GM19239 (cell line): Measurements from ENCODE around the gene SLC16A10.
A peak's percentile ranks its signal among the peaks of the same experiment; 100 is the strongest.
"Not testable (repeated sequence)": the region's sequence is repeated elsewhere in the genome, so short reads cannot be mapped to it uniquely, and the experiment has no call there.

ENCODE experiments used
- DNase-seq: peaks from one replicate; pipeline ENCODE4 v3.0.0; 2011; ENCODE audit warnings: low spot score; ENCODE audit not compliant: insufficient read length
- FAIRE-seq: peaks from 2 replicates; lab custom pipeline; 2011; peaks lifted over from hg19 to GRCh38; lab: Jason Lieb, UNC

The SLC16A10 gene

DNA sequence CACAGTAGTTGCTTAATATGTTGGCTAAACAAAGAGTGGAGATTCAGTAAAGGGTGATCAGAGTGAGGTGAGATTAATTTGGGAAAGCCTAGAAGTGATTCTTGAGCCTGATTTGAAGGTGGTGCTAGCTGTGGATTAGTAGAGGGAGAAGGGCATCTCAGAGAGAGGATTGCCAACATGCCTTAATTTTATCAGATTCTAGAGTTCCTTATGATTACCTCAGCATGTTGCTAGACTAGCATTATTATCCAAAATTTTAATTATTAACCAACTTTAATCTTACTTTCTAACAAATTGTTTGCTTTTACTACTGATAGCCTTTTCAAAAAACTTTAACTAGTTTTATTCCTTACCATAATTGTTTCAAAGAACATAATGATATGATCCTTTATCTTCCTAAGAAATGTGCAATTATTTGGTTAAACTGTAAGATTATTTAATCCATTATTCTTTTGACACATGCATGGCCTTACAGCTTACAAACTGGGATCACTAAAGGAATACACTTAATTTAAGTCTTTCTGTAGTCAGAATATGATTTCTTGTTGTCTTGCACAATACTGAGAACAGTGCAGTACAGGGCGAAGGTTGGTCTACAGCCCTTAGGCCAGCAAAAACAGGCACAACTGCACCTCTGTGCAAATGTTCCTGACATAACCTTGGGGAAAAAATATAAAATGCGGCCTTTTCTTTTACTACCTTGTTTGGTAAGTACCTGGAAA is 88.9 kb downstream of the SLC16A10 start:
- DNase-seq (no peak), FAIRE-seq (no peak)

DNA sequence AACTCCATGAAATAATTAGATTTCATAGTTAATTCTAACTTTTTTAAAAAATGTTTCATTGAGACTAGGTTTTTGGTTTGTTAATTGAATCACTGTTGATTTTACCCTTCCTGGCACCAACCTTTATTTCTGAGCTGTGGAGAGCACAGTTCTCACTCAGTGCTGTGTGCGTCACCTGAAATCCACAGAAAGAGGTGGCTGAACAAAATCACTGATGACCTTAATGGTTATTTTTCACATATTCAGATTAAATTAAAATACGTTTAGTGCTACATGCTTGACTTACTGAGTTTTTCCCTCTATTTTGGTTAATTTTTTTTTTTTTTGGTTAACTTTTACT is 89.4 kb downstream of the SLC16A10 start:
- DNase-seq: no peak
- FAIRE-seq: no peak

DNA sequence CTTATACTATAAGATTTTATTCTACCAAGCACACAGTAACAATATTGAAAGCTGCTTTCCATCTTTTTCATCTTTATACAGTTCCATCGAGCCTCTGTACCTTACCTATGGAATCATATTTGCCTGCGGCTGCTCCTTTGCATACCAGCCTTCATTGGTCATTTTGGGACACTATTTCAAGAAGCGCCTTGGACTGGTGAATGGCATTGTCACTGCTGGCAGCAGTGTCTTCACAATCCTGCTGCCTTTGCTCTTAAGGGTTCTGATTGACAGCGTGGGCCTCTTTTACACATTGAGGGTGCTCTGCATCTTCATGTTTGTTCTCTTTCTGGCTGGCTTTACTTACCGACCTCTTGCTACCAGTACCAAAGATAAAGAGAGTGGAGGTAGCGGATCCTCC is 89.8 kb downstream of the SLC16A10 start:
- FAIRE-seq: no peak
- no peak for DNase-seq

DNA sequence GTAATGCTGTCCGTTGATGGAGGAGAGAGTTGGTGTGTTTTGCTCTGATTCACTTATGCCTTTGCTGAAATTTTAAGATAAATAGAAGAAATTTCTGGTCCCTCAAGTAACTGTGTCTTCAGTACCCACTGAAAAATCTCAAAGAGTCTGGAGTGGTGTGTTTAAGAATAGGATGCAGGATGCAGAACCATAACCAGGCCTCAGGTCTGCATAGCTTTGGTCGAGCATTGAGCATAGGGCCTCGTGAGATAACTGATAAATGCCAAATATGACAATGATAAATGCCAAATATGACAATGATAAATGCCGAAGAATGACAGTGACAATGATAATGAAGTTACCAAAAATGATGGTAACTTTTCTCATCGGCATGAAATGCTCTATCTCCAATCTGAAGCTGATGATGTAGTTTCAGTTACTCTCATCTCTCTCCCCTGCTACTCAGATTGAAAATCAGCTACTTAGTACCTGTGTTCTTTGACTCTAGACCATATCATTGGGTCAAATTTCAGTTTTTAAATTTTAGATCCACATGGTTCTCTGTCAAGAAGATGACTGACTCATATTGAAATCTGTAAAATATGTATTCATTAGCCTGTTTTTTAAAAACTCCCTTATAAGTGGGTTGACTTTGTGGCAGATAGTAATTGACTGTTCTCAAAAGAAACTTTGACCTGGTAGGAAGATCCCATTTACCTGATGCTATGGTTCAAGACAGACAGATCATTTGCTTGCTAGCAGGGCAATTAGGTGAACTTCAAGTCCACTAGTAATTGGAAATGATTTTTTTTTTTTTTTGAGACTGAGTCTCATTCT is 96.6 kb downstream of the SLC16A10 start:
- DNase-seq (no peak), FAIRE-seq (no peak)

DNA sequence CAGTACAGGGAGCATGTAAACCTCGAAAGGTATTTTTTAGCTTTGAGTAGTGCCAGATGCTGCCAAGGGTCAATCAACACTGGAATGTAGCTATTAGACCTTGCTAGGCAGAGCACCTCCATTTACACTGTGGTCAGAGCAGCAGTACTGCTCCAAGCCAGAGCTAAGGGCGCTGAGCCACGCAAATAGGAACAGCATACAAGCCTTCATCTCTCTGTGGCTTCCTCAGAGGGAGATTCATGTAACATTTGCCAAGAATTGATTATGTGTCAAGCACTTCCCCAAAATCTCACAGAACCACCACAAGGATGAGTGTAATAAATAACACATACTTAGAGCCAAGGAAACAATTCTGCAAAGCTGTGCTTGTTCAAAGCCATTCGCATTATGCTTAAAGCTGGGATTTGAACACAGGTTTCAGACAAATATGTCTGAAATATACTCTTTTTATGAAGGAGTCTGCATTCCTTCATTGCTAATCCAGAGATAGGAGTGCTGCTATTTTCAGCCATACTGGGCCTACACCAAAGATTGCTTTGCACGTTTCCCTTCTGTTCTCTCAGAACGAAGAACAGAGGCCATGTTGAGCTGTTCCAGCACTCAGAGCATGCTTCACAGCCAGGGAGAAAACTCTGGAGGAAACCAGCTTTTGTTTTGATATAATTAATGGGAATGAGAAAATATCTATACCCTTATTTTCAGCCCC is 97.7 kb downstream of the SLC16A10 start:
- FAIRE-seq (peak; percentile 26), DNase-seq (no peak)

DNA sequence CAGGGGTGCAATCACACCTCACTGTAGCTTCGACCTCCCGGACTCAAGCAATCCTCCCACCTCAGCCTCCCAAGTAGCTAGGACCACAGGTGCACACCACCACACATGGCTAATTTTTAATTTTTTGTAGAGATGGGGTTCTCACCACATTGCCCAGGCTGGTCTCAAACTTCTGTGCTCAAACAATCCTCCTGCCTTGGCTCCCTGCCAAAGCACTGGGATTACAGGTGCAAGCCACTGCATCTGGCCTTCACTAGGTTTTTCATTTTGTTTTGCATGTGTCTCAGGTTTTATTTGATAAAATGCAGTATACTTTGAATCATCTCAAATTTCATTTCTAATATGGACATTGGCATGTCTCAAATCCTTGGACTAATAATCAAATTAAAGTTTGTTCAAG is 98.7 kb downstream of the SLC16A10 start:
- FAIRE-seq (no peak), DNase-seq (no peak)

DNA sequence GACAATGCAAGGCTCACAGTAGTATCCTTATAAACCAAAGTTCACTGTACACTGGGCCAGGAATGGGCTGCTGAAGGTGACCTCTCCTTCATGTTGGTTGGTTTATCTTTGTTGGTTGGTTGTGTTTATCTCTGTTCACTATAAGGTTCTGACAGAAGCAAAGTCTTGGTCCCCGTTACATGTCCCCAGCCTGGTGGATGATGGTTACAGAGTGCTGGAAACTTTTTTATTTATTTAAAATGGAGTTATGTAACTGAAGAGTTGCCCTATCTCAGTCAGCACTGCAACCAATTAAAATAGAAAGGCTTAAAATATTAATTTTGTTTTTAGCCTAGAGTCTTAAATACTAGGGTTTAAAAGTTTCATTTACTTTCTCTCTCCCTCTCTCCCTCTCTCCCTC is 100.6 kb downstream of the SLC16A10 start:
- no peak for DNase-seq
- FAIRE-seq: no peak

DNA sequence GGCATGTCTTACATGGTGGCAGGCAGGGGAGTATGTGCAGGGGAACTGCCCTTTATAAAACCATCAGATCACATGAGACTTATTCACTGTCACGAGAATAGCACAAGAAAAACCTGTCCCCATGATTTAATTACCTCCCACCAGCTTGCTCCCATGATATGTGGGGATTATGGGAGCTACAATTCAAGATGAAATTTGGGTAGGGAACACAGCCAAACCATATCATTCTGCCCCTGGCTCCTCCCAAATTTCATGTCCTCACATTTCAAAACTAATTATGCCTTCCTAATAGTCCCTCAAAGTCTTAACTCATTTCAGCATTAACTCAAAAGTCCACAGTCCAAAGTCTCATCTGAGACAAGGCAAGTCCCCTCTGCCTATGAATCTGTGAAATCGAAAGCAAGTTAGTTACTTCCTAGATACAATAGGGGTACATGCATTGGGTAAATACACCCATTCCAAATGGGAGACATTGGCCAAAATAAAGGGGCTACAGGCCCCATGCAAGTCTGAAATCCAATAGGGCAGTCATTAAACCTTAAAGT is 102.4 kb downstream of the SLC16A10 start:
- DNase-seq, FAIRE-seq: not testable (repeated sequence)

DNA sequence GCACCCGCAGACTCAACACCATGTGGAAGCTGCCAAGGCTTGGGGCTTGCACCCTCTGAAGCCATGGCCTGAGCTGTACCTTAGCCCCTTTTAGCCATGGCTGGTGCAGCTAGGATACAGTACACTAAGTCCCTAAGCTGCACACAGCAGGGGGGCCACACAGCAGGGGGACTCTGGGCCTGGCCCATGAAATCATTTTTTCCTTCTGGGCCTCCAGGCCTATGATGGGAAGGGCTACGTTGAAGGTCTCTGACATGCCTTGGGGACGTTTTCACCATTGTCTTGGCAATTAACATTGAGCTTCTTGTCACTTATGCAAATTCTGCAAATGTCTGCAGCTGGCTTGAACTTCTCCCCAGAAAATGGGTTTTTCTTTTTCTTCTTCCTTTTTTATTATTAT is 103.3 kb downstream of the SLC16A10 start:
- FAIRE-seq (no peak), DNase-seq (no peak)

DNA sequence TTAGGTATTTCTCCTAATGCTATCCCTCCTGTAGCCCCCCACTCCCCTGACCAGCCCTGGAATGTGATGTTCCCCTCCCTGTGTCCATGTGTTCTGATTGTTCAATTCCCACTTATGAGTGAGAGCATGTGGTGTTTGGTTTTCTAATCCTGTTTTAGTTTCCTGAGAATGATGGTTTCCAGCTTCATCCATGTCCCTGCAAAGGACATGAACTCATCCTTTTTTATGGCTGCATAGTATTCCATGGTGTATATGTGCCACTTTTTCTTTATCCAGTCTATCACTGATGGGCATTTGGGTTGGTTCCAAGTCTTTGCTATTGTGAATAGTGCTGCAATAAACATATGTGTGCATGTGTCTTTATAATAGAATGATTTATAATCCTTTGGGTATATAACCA is 103.8 kb downstream of the SLC16A10 start:
- FAIRE-seq, DNase-seq: not testable (repeated sequence)

DNA sequence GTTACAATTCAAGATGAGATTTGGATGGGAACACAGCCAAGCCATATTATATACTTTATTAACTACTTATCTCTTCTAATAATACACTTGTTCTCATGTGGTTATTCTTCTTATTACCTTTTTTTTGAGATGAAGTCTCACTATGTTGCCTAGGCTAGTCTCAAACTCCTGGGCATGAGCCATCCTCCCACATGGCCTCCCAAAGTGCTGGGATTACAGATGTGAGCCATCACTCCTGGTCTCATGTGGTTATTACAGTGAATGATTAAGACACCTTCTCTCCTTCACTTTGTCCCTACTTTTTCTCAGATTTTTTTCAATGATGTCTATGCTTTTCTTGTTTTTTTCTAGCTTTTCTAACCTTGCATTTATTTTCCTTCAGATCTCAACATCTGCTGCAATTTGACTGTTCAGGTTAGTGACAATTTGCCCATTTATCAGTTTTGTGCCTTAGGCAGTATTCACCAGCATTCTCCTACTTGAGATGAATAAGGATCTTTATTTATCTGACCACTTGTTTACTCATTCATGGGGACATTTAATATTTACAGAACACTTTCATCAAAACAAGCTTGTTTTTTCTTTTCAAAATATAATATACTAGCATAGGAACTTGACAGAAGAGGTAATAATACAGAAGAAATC is 105.7 kb downstream of the SLC16A10 start:
- DNase-seq: no peak
- FAIRE-seq: no peak

DNA sequence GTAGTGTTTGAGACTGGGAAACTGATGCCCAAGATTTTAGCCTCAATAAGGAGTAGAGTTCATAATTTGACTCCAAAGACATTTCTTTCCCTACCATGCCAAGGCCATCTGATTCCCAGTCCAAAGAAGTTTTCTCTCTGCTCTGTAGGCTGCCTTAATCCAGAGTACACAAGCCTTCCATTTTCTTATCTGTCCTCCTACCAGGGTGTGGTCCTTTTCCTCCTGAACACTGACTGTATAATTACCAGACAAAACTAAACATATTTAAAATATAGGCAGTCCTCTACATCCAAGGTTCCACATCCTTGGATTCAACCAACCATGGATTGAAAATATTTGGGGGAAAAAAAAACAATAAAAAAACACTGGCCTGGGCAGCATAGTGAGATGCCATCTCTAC is 108.4 kb downstream of the SLC16A10 start:
- FAIRE-seq: no peak

DNA sequence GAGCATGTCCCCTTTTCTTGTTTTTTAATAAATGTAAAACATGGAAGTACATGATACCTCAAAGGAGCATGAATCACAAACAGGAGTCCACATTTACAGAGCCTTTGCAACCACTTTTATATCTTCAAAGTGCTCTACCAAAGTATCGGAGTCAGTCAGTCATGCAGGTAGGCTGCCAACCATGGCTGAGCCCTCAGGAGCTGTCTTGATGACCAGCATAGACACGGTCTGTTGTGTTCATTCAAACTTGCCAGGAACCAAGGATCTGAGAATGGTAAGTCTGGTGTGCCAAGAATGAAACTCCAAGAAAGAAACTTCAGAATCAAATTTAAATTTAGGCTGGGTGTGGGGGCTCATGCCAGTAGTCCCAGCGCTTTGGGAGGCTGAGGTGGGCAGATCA is 111.5 kb downstream of the SLC16A10 start:
- no peak for DNase-seq
- no peak for FAIRE-seq

More for the DNA sequence above, 108.4 kb downstream of the SLC16A10 start:
- DNase-seq: no peak

DNA sequence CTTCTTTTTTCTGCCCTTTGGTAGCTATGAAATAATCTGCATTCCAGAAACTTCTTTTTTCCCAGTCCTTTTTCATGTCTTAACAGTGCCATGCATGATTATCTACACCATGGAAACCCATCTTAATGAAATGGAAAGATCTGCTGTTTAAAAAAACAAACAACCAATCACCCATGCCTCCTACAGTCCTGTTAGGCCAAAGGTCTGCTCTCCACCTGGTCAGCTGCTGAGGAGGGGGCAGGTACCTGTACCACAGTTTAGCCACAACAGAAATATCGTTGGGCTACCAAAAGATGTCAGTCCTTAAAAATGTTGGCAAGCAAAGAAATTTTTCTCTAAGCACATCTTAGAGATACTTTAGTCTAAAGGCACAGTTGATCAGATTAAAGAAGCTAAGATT is 112.6 kb downstream of the SLC16A10 start:
- FAIRE-seq: no peak
- no peak for DNase-seq

DNA sequence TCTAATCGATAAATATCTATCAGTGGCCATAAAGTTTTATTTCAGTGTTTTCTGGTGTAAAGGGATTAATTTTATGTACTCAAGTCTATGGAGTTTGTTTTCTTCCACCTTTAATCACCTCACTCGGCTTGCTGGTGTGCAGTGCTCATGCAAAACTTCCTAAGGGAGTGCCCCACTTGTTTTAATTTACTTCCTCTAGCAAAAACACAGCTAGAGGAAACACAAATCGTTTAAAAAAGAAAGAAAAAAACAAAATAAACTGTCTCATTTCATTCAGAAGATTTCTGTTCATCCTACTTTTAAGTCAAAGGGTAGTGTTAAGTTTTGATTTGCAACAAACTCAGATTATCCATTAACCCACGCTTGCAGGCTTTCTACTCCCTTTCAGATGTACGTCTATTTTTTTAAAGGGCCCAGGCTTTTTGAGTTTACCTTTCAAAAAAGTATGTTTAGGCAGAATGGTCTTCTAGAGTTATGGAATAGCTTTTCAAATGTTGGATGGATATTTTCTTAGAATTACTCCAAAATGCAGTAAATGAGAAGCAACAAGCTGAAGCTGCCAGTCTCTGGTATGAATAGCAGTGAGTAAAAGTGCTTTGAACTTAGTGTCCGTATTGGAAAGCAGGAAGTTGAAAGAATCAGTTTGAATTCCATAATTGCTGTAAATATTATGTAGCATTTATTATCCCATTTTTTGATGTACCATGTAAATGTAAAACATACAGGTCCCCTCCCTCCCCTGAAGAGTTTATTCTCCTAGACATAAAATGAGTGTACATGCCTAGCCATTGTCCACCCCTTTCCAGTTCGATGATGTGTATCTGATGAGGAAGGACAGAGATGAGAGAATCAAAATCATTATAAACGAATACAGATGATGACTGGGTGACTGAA is 113.3 kb downstream of the SLC16A10 start:
- FAIRE-seq (no peak), DNase-seq (no peak)

DNA sequence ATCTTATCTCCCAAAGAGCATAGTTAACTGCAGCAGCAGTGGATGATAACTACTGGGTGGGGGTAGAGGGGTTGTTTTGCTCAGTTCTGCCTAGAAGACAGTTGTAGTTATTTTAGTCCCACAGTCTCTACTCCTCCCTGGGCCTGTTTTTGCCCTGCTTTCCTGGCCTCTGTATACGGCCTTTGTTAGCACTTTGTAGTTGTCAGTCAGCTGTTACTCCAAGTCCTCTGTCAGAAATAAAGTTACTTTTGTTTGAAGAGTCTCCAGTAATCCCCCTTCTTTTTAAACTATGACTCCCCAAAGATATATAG is 113.9 kb downstream of the SLC16A10 start:
- DNase-seq (no peak), FAIRE-seq (no peak)

DNA sequence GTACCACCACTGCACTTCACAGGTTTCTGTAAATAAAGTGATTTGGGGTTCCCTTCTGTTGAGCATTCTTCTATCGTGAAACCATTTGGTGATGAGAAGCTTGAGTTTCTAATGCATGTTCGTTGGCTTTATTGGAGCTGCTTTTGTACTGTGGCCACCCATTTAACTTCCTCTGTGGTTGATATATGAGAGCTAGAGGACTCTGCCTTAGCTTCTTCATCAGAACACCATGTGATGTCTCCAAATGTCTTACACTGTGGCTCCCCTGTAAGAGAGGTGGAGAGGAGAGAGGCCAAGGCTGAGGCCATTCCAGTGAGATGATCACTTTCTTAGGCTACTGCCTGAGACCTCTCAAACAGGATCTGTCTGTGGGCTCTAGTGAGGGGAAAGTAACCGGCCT is 114.5 kb downstream of the SLC16A10 start:
- no peak for DNase-seq
- FAIRE-seq: no peak

DNA sequence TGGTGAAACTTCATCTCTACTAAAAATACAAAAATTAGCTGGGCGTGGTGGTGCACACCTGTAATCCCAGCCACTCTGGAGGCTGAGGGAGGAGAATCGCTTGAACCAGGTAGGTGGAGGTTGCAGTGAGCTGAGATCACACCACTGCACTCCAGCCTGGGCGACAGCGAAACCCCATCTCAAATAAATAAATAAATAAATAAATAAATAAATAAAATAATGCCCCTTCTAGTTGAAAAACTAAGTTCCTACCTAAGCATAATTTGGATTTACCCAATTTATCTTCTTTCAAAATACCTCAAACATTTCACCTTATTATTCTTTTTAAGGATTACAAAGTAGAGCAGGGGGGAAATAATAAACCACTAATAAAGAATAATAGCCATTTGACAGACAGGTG is 116.2 kb downstream of the SLC16A10 start:
- FAIRE-seq: not testable (repeated sequence)

DNA sequence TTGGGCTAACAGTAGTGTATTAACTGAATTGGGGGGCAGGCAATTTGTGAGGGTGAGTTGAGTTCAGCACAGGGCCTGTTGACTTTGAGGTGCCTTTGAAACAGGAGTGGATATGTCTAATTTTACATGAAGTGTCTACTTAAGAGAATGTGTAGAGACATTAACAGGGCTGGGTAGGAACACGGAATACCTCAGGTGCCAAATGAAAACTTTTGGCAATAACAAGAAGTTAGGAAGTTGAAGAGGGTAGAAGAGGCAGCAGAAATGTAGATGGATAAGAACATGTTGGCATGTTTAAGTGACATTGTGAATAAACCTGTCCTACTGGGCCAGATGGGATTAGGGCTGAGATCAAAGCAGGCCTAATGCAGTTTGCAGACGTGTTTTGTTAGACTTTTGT is 117.0 kb downstream of the SLC16A10 start:
- no peak for FAIRE-seq

More for the DNA sequence above, 116.2 kb downstream of the SLC16A10 start:
- DNase-seq: not testable (repeated sequence)

DNA sequence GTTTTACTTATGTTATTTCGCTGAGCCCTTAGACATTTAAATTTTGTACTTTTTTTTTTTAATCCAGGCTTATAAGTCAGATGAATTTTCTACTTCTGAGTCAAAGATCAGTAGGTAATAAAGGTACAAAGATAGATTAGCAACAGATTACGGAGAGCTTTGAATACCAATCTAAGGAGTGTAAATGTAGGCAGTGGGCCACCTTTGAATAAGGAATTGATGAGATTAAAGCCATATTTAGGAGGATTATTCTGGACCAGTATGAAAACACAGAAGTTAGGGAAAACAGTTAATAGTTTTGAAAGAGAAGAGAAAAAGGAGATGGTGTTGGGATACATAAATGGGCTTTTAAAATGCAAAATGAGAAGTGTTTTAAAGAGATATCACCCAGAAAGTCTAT is 117.6 kb downstream of the SLC16A10 start:
- no peak for FAIRE-seq
- no peak for DNase-seq

More for the DNA sequence above, 117.0 kb downstream of the SLC16A10 start:
- DNase-seq: no peak
